ENCODE measurements around the gene CAPN11. TPM values are rescaled to one million over a fixed set of nuclear protein-coding genes. Genes with fewer than 3 reads are reported as not detected.

The CAPN11 gene
- total RNA-seq, 2 experiments from 2014 or later, result not detected

DNA sequence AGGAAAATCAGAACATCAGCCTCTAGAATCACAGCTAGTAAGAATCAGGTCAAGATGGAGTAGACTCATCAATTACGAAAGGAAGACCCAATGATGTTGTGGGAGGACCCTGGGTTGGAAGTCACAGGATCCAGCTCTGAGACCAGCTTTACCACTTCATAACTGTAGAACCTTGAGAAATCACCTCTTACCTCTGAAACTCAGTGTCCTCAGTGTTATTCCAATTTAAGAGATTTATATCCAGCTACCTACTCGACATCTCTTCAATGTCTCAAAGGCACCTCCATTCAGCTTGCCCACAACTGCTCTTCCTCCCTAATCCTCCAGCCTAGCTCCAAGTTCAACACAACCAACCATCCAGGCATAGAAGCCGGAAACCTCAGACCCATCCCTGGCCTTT, 47.7 kb upstream of the CAPN11 start:
- ChIA-PET POLR2A (interaction anchor here (0.6 to 1.3 kb wide), 2 partner anchors 12 to 247 kb away, joined by 3 read pairs; no protein-coding TSS in a partner anchor), CTCF (ENCODE audit: unreplicated experiment) (interaction anchor here (0.6 kb wide), 1 partner anchor 152 kb away, joined by 3 read pairs; no protein-coding TSS in a partner anchor)
- peaks cover 5% of the 10 kb centered on the region for H3K4me1 ChIP-seq (ENCODE audit: insufficient read depth, low read length, poor library complexity, severe bottlenecking)
- intact Hi-C loops (cut with micrococcal nuclease; ENCODE audit: unreplicated experiment), result no loop called here
- no peaks in the 10 kb centered on the region for H3K9me2 ChIP-seq (ENCODE audit: insufficient read depth, low read length)
- peaks cover 94% of the 10 kb centered on the region for H3K36me3 ChIP-seq (ENCODE audit: insufficient read depth, low read length)
- TF ChIP-seq CTCF (conservative IDR thresholded peaks at IDR 0.05; ENCODE audit: low read length), result no peak
- TF ChIP-seq EZH2phosphoT487 (IDR thresholded peaks at IDR 0.05; ENCODE audit: borderline replicate concordance, low read depth, low read length), result no peak
- no peak overlapping the region for H2AFZ ChIP-seq (ENCODE audit: low read length)
- H3K9me3 ChIP-seq (ENCODE audit: low read length), result no peaks in the 10 kb centered on the region
- peaks cover 8% of the 10 kb centered on the region; the same call in 1 of the 2 replicates for H3K79me2 ChIP-seq (ENCODE audit: insufficient read depth, low read depth, low read length)
- no peak overlapping the region for H3K4me3 ChIP-seq (ENCODE audit: low read depth, low read length, poor library complexity, severe bottlenecking)
- no peak overlapping the region for H3K4me2 ChIP-seq (ENCODE audit: low read length)
- BruUV-seq (replicated peaks), result no TSS peak
- DNase-seq (ENCODE audit: low spot score), result no peak
- H3K27ac ChIP-seq (ENCODE audit: low read depth, low read length, poor library complexity, severe bottlenecking), result no peak overlapping the region
- no peaks in the 10 kb centered on the region for H4K20me1 ChIP-seq (ENCODE audit: insufficient read depth, low read length)

DNA sequence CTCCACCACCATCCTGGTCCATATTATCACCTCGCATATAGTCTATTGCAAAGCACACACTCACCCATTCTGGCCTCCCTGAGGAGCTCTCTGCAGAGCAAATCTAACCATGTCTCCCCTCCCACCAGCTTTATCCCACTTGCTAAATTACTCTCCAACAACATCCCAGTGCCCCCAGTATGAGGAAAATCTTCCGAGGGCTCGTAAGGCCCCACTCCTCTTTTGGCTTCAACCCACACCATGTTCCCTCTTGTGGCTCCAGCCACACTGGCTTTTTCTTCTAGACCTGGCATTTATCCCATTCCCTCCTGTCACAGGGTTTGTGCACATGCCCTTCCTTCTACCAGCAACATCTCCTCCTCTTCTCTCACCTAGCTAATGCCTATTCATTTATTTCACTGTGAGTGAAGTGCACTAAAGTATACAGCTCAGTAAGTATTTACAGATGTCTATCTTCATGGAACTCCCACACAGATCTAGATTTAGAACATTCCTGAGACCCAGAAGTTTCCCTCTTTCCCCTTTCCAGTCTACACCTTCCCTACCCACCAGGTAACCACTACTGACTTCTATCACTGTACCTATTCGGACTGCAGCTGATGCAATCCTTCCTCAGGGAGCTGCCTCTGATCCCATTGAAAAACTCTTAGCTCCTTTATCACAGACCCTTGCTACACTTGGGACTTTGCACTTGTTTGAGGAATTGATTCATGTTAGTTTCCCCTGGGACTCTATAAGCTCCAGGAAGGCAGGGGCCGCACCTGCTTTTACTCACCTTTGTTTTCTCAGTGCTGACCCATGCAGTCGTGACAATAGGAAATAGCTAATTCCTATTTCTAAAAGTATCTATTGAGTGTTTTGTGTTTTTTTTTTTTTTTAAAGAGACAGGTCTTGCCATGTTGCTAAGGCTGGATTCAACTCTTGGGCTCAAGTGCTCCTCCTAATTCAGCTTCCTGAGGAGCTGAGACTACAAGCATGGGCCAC, 46.9 kb upstream of the CAPN11 start:
- intact Hi-C loops (cut with micrococcal nuclease; ENCODE audit: unreplicated experiment), result no loop called here
- peaks cover 94% of the 10 kb centered on the region for H3K36me3 ChIP-seq (ENCODE audit: insufficient read depth, low read length)

More for the DNA sequence above, 46.9 kb upstream of the CAPN11 start:
- H4K20me1 ChIP-seq (ENCODE audit: insufficient read depth, low read length), result no peaks in the 10 kb centered on the region
- CTCF ChIA-PET (ENCODE audit: unreplicated experiment), result interaction anchor here (0.6 kb wide), 1 partner anchor 152 kb away, joined by 3 read pairs; no protein-coding TSS in a partner anchor
- H2AFZ ChIP-seq (ENCODE audit: low read length), result no peak overlapping the region
- no TSS peak for BruUV-seq (replicated peaks)
- H3K4me2 ChIP-seq (ENCODE audit: low read length), result no peak overlapping the region
- no peak overlapping the region for H3K27ac ChIP-seq (ENCODE audit: low read depth, low read length, poor library complexity, severe bottlenecking)
- H3K9me3 ChIP-seq (ENCODE audit: low read length), result no peaks in the 10 kb centered on the region
- peaks cover 8% of the 10 kb centered on the region for H3K4me1 ChIP-seq (ENCODE audit: insufficient read depth, low read length, poor library complexity, severe bottlenecking)
- peaks cover 15% of the 10 kb centered on the region; the same call in 1 of the 2 replicates for H3K79me2 ChIP-seq (ENCODE audit: insufficient read depth, low read depth, low read length)
- DNase-seq (ENCODE audit: low spot score), result no peak
- no peaks in the 10 kb centered on the region for H3K9me2 ChIP-seq (ENCODE audit: insufficient read depth, low read length)
- TF ChIP-seq CTCF (conservative IDR thresholded peaks at IDR 0.05; ENCODE audit: low read length), result no peak
- no peak for TF ChIP-seq EZH2phosphoT487 (IDR thresholded peaks at IDR 0.05; ENCODE audit: borderline replicate concordance, low read depth, low read length)
- H3K4me3 ChIP-seq (ENCODE audit: low read depth, low read length, poor library complexity, severe bottlenecking), result no peak overlapping the region
- POLR2A ChIA-PET, result interaction anchor here (0.6 to 1.3 kb wide), 5 partner anchors 9 to 202 kb away, joined by 3 to 4 read pairs (median 3); no protein-coding TSS in a partner anchor

Measured in OCI-LY7 (cell line).